IMR-90 (cell line): ENCODE measurements around the gene SPINDOC. TPM values are rescaled to one million over a fixed set of nuclear protein-coding genes. Genes with fewer than 3 reads are reported as not detected.

Source experiments
- ATAC-seq: fragments of 200-7000 bp; cut with Tn5 transposase; 2 replicates; pipeline ENCODE4 v1.9.1; 2020; ENCODE audit warnings: low read depth, mild to moderate bottlenecking, moderate library complexity
- BruUV-seq: library from RNA; stranded (reverse); fragments of 400-500 nt; replicated peaks from 2 replicates; lab custom pipeline; 2021; lab: Mats Ljungman, UMichigan
- CTCF ChIA-PET: fragments of 300-600 bp; formaldehyde crosslinking; extraction: SDS; loops from one replicate; lab custom pipeline; 2021; ENCODE audit warnings: antibody characterized with exemption; lab: Yijun Ruan, JAX
- POLR2A ChIA-PET: fragments of 300-600 bp; sonication (Branson Sonifier 250); formaldehyde crosslinking; loops from one replicate; lab custom pipeline; 2022; ENCODE audit warnings: antibody characterized with exemption; ENCODE audit not compliant: unreplicated experiment; lab: Charles Lee
- DNase-seq: peaks from one replicate; pipeline ENCODE4 v3.0.0; 2013
- H2AFZ ChIP-seq: replicated peaks from 2 replicates; pipeline ENCODE3; 2013; ENCODE audit warnings: low read length, mild to moderate bottlenecking; ENCODE audit not compliant: poor library complexity
- H2AK5ac ChIP-seq: 2 replicates; pipeline ENCODE4 v1.6.1; 2013; ENCODE audit warnings: low read depth, low read length, inconsistent platforms
- H2AK9ac ChIP-seq: replicated peaks from 2 replicates; pipeline ENCODE3; 2013; ENCODE audit warnings: mild to moderate bottlenecking, low read depth, low read length, moderate library complexity; ENCODE audit not compliant: poor library complexity
- H2BK120ac ChIP-seq: 2 replicates; pipeline ENCODE4 v1.6.1; 2013; ENCODE audit warnings: low read depth, low read length, inconsistent platforms
- H2BK15ac ChIP-seq: 3 replicates; pipeline ENCODE4 v1.6.1; 2013; ENCODE audit warnings: low read depth, low read length, inconsistent platforms
- H2BK20ac ChIP-seq: 2 replicates; pipeline ENCODE4 v1.6.1; 2013; ENCODE audit warnings: low read depth, mild to moderate bottlenecking, inconsistent platforms, low read length, moderate library complexity
- H2BK5ac ChIP-seq: 2 replicates; pipeline ENCODE4 v1.6.1; 2013; ENCODE audit warnings: mild to moderate bottlenecking, low read depth, low read length, inconsistent platforms; ENCODE audit not compliant: poor library complexity, severe bottlenecking
- H3K14ac ChIP-seq: replicated peaks from 2 replicates; pipeline ENCODE4 v1.6.1; 2013; ENCODE audit warnings: low read depth, low read length, inconsistent platforms
- H3K18ac ChIP-seq: 2 replicates; pipeline ENCODE4 v1.6.1; 2013; ENCODE audit warnings: low read depth, low read length, control low read depth
- H3K23ac ChIP-seq: 2 replicates; pipeline ENCODE4 v1.6.1; 2013; ENCODE audit warnings: low read depth, low read length, inconsistent platforms
- H3K27ac ChIP-seq: 2 replicates; pipeline ENCODE4 v1.5.1; 2013; ENCODE audit warnings: mild to moderate bottlenecking, control low read depth, low read length; ENCODE audit not compliant: insufficient read depth
- H3K27me3 ChIP-seq: 2 replicates; pipeline ENCODE4 v1.6.1; 2013; ENCODE audit warnings: low read length; ENCODE audit not compliant: control insufficient read depth, insufficient read depth
- H3K36me3 ChIP-seq: 2 replicates; pipeline ENCODE4 v1.6.1; 2013; ENCODE audit warnings: low read length, mixed read lengths; ENCODE audit not compliant: control insufficient read depth, insufficient read depth
- H3K4ac ChIP-seq: 2 replicates; pipeline ENCODE4 v1.6.1; 2013; ENCODE audit warnings: low read depth, low read length, inconsistent platforms
- H3K4me1 ChIP-seq: 2 replicates; pipeline ENCODE4 v1.6.1; 2013; ENCODE audit warnings: low read length, mixed read lengths; ENCODE audit not compliant: control insufficient read depth, insufficient read depth
- H3K4me2 ChIP-seq: 2 replicates; pipeline ENCODE4 v1.6.1; 2013; ENCODE audit warnings: low read depth, mild to moderate bottlenecking, control low read depth, low read length, moderate library complexity
- H3K4me3 ChIP-seq: 2 replicates; pipeline ENCODE4 v1.5.1; 2013; ENCODE audit warnings: low read depth, mild to moderate bottlenecking, control low read depth, low read length, moderate library complexity; ENCODE audit not compliant: insufficient read depth
- H3K56ac ChIP-seq: 2 replicates; pipeline ENCODE4 v1.6.1; 2013; ENCODE audit warnings: low read length, inconsistent platforms; ENCODE audit not compliant: insufficient read depth; ENCODE audit errors: extremely low read depth
- H3K79me1 ChIP-seq, 2 experiments: 2 replicates each; pipeline ENCODE4 v1.6.1; 2013; ENCODE audit warnings: low read length in 2 of 2, inconsistent platforms in 1 of 2, low read depth in 1 of 2
- H3K9ac ChIP-seq: 2 replicates; pipeline ENCODE4 v1.6.1; 2013; ENCODE audit warnings: low read depth, low read length, control low read depth
- H3K9me1 ChIP-seq: 2 replicates; pipeline ENCODE4 v1.6.1; 2013; ENCODE audit warnings: low read length, inconsistent platforms; ENCODE audit not compliant: insufficient read depth
- H3K9me3 ChIP-seq: 2 replicates; pipeline ENCODE4 v1.6.1; 2013; ENCODE audit warnings: low read length; ENCODE audit not compliant: control insufficient read depth, insufficient read depth
- H4K20me1 ChIP-seq: 2 replicates; pipeline ENCODE4 v1.6.1; 2013; ENCODE audit warnings: low read length, inconsistent platforms; ENCODE audit not compliant: insufficient read depth
- H4K5ac ChIP-seq: 2 replicates; pipeline ENCODE4 v1.6.1; 2013; ENCODE audit warnings: mild to moderate bottlenecking, low read depth, low read length, control low read depth
- H4K8ac ChIP-seq, 2 experiments: 2 replicates each; pipeline ENCODE4 v1.6.1; 2013; ENCODE audit warnings: low read depth in 2 of 2, low read length in 2 of 2, control low read depth in 1 of 2, inconsistent platforms in 1 of 2
- H4K91ac ChIP-seq: 2 replicates; pipeline ENCODE4 v1.6.1; 2013; ENCODE audit warnings: low read depth, low read length, inconsistent platforms; ENCODE audit not compliant: insufficient read depth
- CEBPB ChIP-seq: IDR thresholded peaks from 2 replicates; pipeline ENCODE4 v1.6.1; 2012; ENCODE audit warnings: low read depth, low read length, improper control_type of control experiment
- CHD1 ChIP-seq: IDR thresholded peaks from 2 replicates; pipeline ENCODE4 v1.6.1; 2012; ENCODE audit warnings: low read depth, low read length, improper control_type of control experiment
- FOS ChIP-seq: fragments of 150-350 bp; IDR thresholded peaks from 2 replicates; pipeline ENCODE4 v1.6.1; 2016; ENCODE audit warnings: low read depth, low read length
- POLR2A ChIP-seq: IDR thresholded peaks from 2 replicates; pipeline ENCODE4 v1.6.1; 2012; ENCODE audit warnings: mild to moderate bottlenecking, low read depth, low read length
- RAD21 ChIP-seq: IDR thresholded peaks from 2 replicates; pipeline ENCODE4 v1.6.1; 2012; ENCODE audit warnings: low read length, improper control_type of control experiment
- SMC3 ChIP-seq: fragments of 150-350 bp; IDR thresholded peaks from 2 replicates; pipeline ENCODE4 v1.6.1; 2016; ENCODE audit warnings: low read depth, mild to moderate bottlenecking, antibody characterized with exemption, low read length, moderate library complexity
- WGBS, 2 experiments: methylation state at CpG; one replicate each; pipeline versions ENCODE4 v1.1.5 to v1.1.7; 2013; ENCODE audit warnings: missing lambda C conversion rate in 2 of 2; ENCODE audit not compliant: insufficient read length in 1 of 2; ENCODE audit errors: extremely low coverage in 2 of 2; 5-methylcytosine and 5-hydroxymethylcytosine counted together
- dilution Hi-C: fragments of 300-500 bp; cut with HindIII; formaldehyde crosslinking; loops from one replicate; pipeline ENCODE4 v1.14.3; 2018; ENCODE audit warnings: low sequenced_read_pairs; ENCODE audit not compliant: unreplicated experiment
- in situ Hi-C: fragments of 300-500 bp; cut with MboI; formaldehyde crosslinking; loops from 3 replicates; pipeline ENCODE4 v1.14.3; 2019; ENCODE audit warnings: low sequenced_read_pairs, inconsistent platforms, mixed read lengths
- intact Hi-C: fragments of 100-400 bp; cut with micrococcal nuclease; formaldehyde crosslinking; loops from 2 replicates; pipeline ENCODE4 v1.10.0; 2022
- polyA plus RNA-seq, 3 experiments: library from polyadenylated mRNA; depleted of rRNA; stranded (reverse); fragments of >200 nt; gene quantifications; 2 replicates each; pipeline ENCODE4 v1.2.3, GENCODE V29; 2012; ENCODE audit warnings: low replicate concordance in 1 of 3
- total RNA-seq: library from RNA; depleted of rRNA; stranded (reverse); fragments of >200 nt; gene quantifications from 2 replicates; pipeline ENCODE4 v1.2.3, GENCODE V29; 2012
- TF ChIP-seq, protein P1 (sequence below): fragments of 150-350 bp; IDR thresholded peaks from 2 replicates; pipeline ENCODE4 v1.6.1; 2017; ENCODE audit warnings: mild to moderate bottlenecking, antibody characterized with exemption, low read length, low read depth

SPINDOC gene
- total and polyA plus RNA-seq, 2 of the 4 experiments (the other 2 are of a cell fraction) = 10.0 to 29.9 TPM

DNA sequence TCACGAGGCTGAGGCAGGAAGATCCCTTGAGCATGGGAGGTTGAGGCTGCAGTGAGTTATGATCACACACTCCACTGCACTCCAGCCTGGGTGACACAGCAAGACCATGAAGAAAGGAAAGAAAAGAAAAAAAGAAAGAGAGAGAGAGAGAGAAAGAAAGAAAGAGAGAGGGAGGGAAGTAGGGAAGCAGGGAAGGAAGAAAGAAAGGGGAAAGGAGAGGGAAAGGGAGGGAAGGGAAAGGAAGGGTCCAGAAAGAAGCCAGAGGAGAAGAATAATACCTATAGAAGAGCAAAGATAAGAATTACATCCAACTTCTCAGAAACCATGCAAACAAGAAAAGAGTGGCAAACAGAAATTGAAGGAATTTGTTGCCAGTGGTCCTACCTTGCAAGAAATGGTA is 27.4 kb upstream of the SPINDOC start:
- no peak overlapping the region for H3K56ac ChIP-seq
- H2AFZ ChIP-seq = no peak overlapping the region
- no peak overlapping the region for H4K91ac ChIP-seq
- no peak overlapping the region for H3K4me2 ChIP-seq
- no peak for DNase-seq
- H3K9me3 ChIP-seq = no peaks in the 10 kb centered on the region
- ChIA-PET POLR2A (no interaction called here), CTCF (interaction anchor here (0.6 kb wide), 1 partner anchor 1970 kb away, joined by 6 read pairs; no protein-coding TSS in a partner anchor)
- in situ Hi-C loops (no loop called here), dilution Hi-C loops (no loop called here), intact Hi-C loops (no loop called here)
- no peak overlapping the region for H3K18ac ChIP-seq
- no peak for TF ChIP-seq SMC3
- no peak for TF ChIP-seq RAD21
- TF ChIP-seq CEBPB = no peak
- TF ChIP-seq FOS = no peak
- TF ChIP-seq, protein P1, sequence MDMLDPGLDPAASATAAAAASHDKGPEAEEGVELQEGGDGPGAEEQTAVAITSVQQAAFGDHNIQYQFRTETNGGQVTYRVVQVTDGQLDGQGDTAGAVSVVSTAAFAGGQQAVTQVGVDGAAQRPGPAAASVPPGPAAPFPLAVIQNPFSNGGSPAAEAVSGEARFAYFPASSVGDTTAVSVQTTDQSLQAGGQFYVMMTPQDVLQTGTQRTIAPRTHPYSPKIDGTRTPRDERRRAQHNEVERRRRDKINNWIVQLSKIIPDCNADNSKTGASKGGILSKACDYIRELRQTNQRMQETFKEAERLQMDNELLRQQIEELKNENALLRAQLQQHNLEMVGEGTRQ = no peak
- TF ChIP-seq CHD1 = no peak
- TF ChIP-seq POLR2A = no peak
- no peak overlapping the region for H3K4me3 ChIP-seq
- no peak overlapping the region for H3K27ac ChIP-seq
- H3K9me1 ChIP-seq = no peaks in the 10 kb centered on the region
- no CpG with 5 or more reads among the region's 1 CpG for WGBS, 2 experiments
- no peak overlapping the region for H3K9ac ChIP-seq
- no peaks in the 10 kb centered on the region for H3K27me3 ChIP-seq
- no peak overlapping the region for H4K5ac ChIP-seq
- no peak overlapping the region for H3K4ac ChIP-seq
- H3K14ac ChIP-seq = no peak overlapping the region
- H2BK5ac ChIP-seq = no peak overlapping the region
- BruUV-seq = no TSS peak
- no peaks in the 10 kb centered on the region for H3K36me3 ChIP-seq
- H2BK20ac ChIP-seq = no peak overlapping the region
- H2AK5ac ChIP-seq = no peak overlapping the region
- H4K20me1 ChIP-seq = no peaks in the 10 kb centered on the region
- no peak overlapping the region for H4K8ac ChIP-seq
- no peak overlapping the region for H2BK120ac ChIP-seq
- H2BK15ac ChIP-seq = no peak overlapping the region
- H3K4me1 ChIP-seq = no peaks in the 10 kb centered on the region
- no peak for ATAC-seq
- H3K79me1 ChIP-seq = no peaks in the 10 kb centered on the region
- H2AK9ac ChIP-seq = no peak overlapping the region
- H3K23ac ChIP-seq = no peak overlapping the region
